Prostate gland (tissue), 2 donors: ENCODE data around the gene BHLHE40. TPM values are rescaled to one million over a fixed set of nuclear protein-coding genes. Genes with fewer than 3 reads are reported as not detected.

ENCODE experiments used
- DNase-seq: peaks from one replicate; pipeline ENCODE4 v3.0.0-alpha.2; 2019; ENCODE audit warnings: low spot score
- H3K27ac ChIP-seq, 2 donors: fragments of 200-600 bp; sonication (generic); 2 replicates each; pipeline ENCODE4 v1.5.1; 2017 to 2019
- H3K27me3 ChIP-seq: fragments of 200-600 bp; sonication (generic); replicated peaks from 2 replicates; pipeline ENCODE4 v1.5.1; 2019; ENCODE audit not compliant: insufficient read depth
- H3K36me3 ChIP-seq, 2 donors: fragments of 200-600 bp; sonication (generic); 1 replicate in 1 of 2; 2 replicates in 1 of 2; pipeline versions ENCODE4 v1.5.1 to v1.8.1; 2017 to 2019
- H3K4me1 ChIP-seq: fragments of 200-600 bp; sonication (generic); replicated peaks from 2 replicates; pipeline ENCODE4 v1.5.1; 2019
- H3K4me3 ChIP-seq, 2 donors: fragments of 200-600 bp; sonication (generic); 2 replicates each; pipeline ENCODE4 v1.5.1; 2017 to 2019
- H3K9me3 ChIP-seq: fragments of 200-600 bp; sonication (generic); 2 replicates; pipeline ENCODE4 v1.5.1; 2017
- CTCF ChIP-seq, 4 experiments: fragments of 200-600 bp in 2 of 4; fragments of 450-650 bp in 2 of 4; sonication (generic) in 2 of 4; IDR thresholded peaks; 1 replicate in 3 of 4; 2 replicates in 1 of 4; pipeline ENCODE4 v1.5.1; 2016 to 2019; ENCODE audit warnings: antibody characterized with exemption in 4 of 4, mild to moderate bottlenecking in 2 of 4, moderate library complexity in 2 of 4
- POLR2A ChIP-seq: fragments of 450-650 bp; IDR thresholded peaks from one replicate; pipeline ENCODE4 v1.6.1; 2016; ENCODE audit warnings: antibody characterized with exemption, mild to moderate bottlenecking
- POLR2AphosphoS5 ChIP-seq: sonication (generic); formaldehyde crosslinking; IDR thresholded peaks from one replicate; pipeline ENCODE4 v1.6.1; 2017; ENCODE audit warnings: antibody characterized with exemption
- WGBS: methylation state at CpG from one replicate; pipeline ENCODE4 v1.1.5; 2018; 5-methylcytosine and 5-hydroxymethylcytosine counted together
- intact Hi-C: fragments of 100-400 bp; cut with DNase I; formaldehyde crosslinking; loops from one replicate; pipeline ENCODE4 v1.14.2; 2022
- total RNA-seq, 2 donors: library from RNA; depleted of rRNA; stranded (reverse); fragments of >200 nt; gene quantifications; one replicate each; pipeline ENCODE4 v1.1.0, GENCODE V29; 2016

The BHLHE40 gene
- total RNA-seq, 2 donors from 2014 or later: 32.3 to 52.0 TPM

GRCh38 chr3:4971838-4972237, 7.4 kb upstream of the BHLHE40 start:
- Histone ChIP-seq H3K4me3 (no peak overlapping the region), H3K27ac (no peak overlapping the region), H3K9me3 (no peaks in the 10 kb centered on the region), H3K27me3 (no peaks in the 10 kb centered on the region), H3K36me3 (no peaks in the 10 kb centered on the region), H3K4me1 (no peaks in the 10 kb centered on the region)
- DNase-seq: no peak
- TF ChIP-seq CTCF (IDR thresholded peaks at IDR 0.05): no peak
- TF ChIP-seq POLR2AphosphoS5: no peak
- no peak for TF ChIP-seq POLR2A
- WGBS: 95% methylated on average over 3 of the region's 3 CpGs
- intact Hi-C loops: no loop called here

GRCh38 chr3:4972652-4973643, 6.3 kb upstream of the BHLHE40 start:
- no peaks in the 10 kb centered on the region for H3K9me3 ChIP-seq
- no peak overlapping the region for H3K27ac ChIP-seq

GRCh38 chr3:4974154-4974553, 5.1 kb upstream of the BHLHE40 start:
- H3K9me3 ChIP-seq: no peaks in the 10 kb centered on the region
- H3K27ac ChIP-seq: no peak overlapping the region
- DNase-seq: no peak
- no peaks in the 10 kb centered on the region for H3K27me3 ChIP-seq
- intact Hi-C loops: no loop called here
- H3K4me3 ChIP-seq: no peak overlapping the region
- TF ChIP-seq CTCF (IDR thresholded peaks at IDR 0.05): no peak
- no peak for TF ChIP-seq POLR2A
- TF ChIP-seq POLR2AphosphoS5: no peak
- H3K4me1 ChIP-seq: peaks cover 7% of the 10 kb centered on the region
- H3K36me3 ChIP-seq: no peaks in the 10 kb centered on the region
- WGBS: 86% methylated on average over 2 of the region's 2 CpGs

More at GRCh38 chr3:4972652-4973643, 6.3 kb upstream of the BHLHE40 start:
- Histone ChIP-seq H3K27me3 (no peaks in the 10 kb centered on the region), H3K4me3 (no peak overlapping the region), H3K4me1 (peaks cover 7% of the 10 kb centered on the region), H3K36me3 (no peaks in the 10 kb centered on the region)
- TF ChIP-seq CTCF (IDR thresholded peaks at IDR 0.05) (no peak), POLR2A (no peak), POLR2AphosphoS5 (no peak)
- no peak for DNase-seq
- intact Hi-C loops: no loop called here
- 74% methylated on average over 9 of the region's 9 CpGs for WGBS

GRCh38 chr3:4976109-4976508, 3.1 kb upstream of the BHLHE40 start:
- Histone ChIP-seq H3K27me3 (no peaks in the 10 kb centered on the region), H3K27ac (peak overlapping the region in 1 of 2 donors; percentile 98), H3K9me3 (no peaks in the 10 kb centered on the region), H3K36me3 (no peaks in the 10 kb centered on the region), H3K4me3 (no peak overlapping the region), H3K4me1 (peaks cover 7% of the 10 kb centered on the region)
- WGBS: 86% methylated on average over 4 of the region's 4 CpGs
- intact Hi-C loops: loop anchor here (5.0 kb wide), 2 partner anchors 149 to 254 kb away; no protein-coding TSS in a partner anchor
- DNase-seq: no peak
- TF ChIP-seq POLR2A (no peak), CTCF (IDR thresholded peaks at IDR 0.05) (peak in 1 of 4 experiments; percentile 60), POLR2AphosphoS5 (no peak)
